Sigmoid colon (tissue), 7 donors: ENCODE measurements around the gene ACP6. TPM values are rescaled to one million over a fixed set of nuclear protein-coding genes. Genes with fewer than 3 reads are reported as not detected.

Experiments used
- DNase-seq: peaks from one replicate; pipeline ENCODE4 v3.0.0-alpha.2; 2019
- H3K27ac ChIP-seq, 4 donors: fragments of 200-600 bp; sonication (generic); one replicate each; pipeline ENCODE4 v1.5.1; 2016 to 2019; ENCODE audit warnings: mild to moderate bottlenecking in 1 of 4
- H3K27me3 ChIP-seq, 3 donors: fragments of 200-600 bp; sonication (generic); one replicate each; pipeline ENCODE4 v1.5.1; 2019; ENCODE audit warnings: mild to moderate bottlenecking in 1 of 3
- H3K36me3 ChIP-seq, 4 donors: fragments of 200-600 bp; sonication (generic); one replicate each; pipeline ENCODE4 v1.5.1; 2016 to 2019
- H3K4me1 ChIP-seq, 4 donors: fragments of 200-600 bp; sonication (generic); one replicate each; pipeline ENCODE4 v1.5.1; 2017 to 2019
- H3K4me3 ChIP-seq, 4 donors: fragments of 200-600 bp; sonication (generic); one replicate each; pipeline ENCODE4 v1.5.1; 2017 to 2019; ENCODE audit warnings: mild to moderate bottlenecking in 2 of 4, moderate library complexity in 1 of 4
- H3K9me3 ChIP-seq, 4 donors: fragments of 200-600 bp in 3 of 4; sonication (generic) in 3 of 4; one replicate each; pipeline versions ENCODE4 v1.5.1 to v1.6.1; 2013 to 2019
- CTCF ChIP-seq, 4 experiments: fragments of 450-650 bp in 3 of 4; fragments of 200-600 bp in 1 of 4; IDR thresholded peaks; one replicate each; pipeline ENCODE4 v1.5.1; 2016 to 2019; ENCODE audit warnings: antibody characterized with exemption in 4 of 4, mild to moderate bottlenecking in 3 of 4, moderate library complexity in 2 of 4
- EP300 ChIP-seq, 4 donors: sonication (generic); formaldehyde crosslinking; IDR thresholded peaks; one replicate each; pipeline ENCODE4 v1.6.1; 2017; ENCODE audit warnings: antibody characterized with exemption in 4 of 4
- POLR2A ChIP-seq, 2 donors: fragments of 450-650 bp; IDR thresholded peaks; one replicate each; pipeline ENCODE4 v1.6.1; 2016; ENCODE audit warnings: antibody characterized with exemption in 2 of 2, mild to moderate bottlenecking in 2 of 2, moderate library complexity in 2 of 2
- POLR2AphosphoS5 ChIP-seq, 4 donors: sonication (generic); formaldehyde crosslinking; IDR thresholded peaks; one replicate each; pipeline ENCODE4 v1.6.1; 2017; ENCODE audit warnings: antibody characterized with exemption in 4 of 4
- WGBS, 2 donors: extraction: QIAGEN DNeasy Blood & Tissue Kit; methylation state at CpG; one replicate each; pipeline ENCODE4 v1.1.7; 2013; 5-methylcytosine and 5-hydroxymethylcytosine counted together
- intact Hi-C: fragments of 100-400 bp; cut with DNase I; formaldehyde crosslinking; loops from one replicate; pipeline ENCODE4 v1.15.1; 2023
- polyA plus RNA-seq, 3 donors: library from polyadenylated mRNA; stranded (reverse); fragments of 200-250 nt; gene quantifications; one replicate each; pipeline ENCODE4 v1.2.3, GENCODE V29; 2013
- total RNA-seq, 4 donors: library from RNA; depleted of rRNA; stranded (reverse); fragments of >200 nt; gene quantifications; one replicate each; pipeline ENCODE4 v1.1.0, GENCODE V29; 2016
- donor health status: healthy with polysubstance abuse.
- donor health status: Bipolar disorder and iron deficiency.
- donor health status: healthy.

Gene ACP6
- total and polyA plus RNA-seq, 7 donors = 3.5 to 27.8 (median 14.7) TPM

- H3K4me3 ChIP-seq = no peak overlapping the region
- H3K36me3 ChIP-seq = peaks cover 18 to 64% (median 22%) of the 10 kb centered on the region in 4 donors
- TF ChIP-seq POLR2A (IDR thresholded peaks at IDR 0.05) (no peak), POLR2AphosphoS5 (IDR thresholded peaks at IDR 0.05) (no peak), EP300 (IDR thresholded peaks at IDR 0.05) (no peak), CTCF (IDR thresholded peaks at IDR 0.05) (no peak)
- WGBS, 2 donors = 81 to 89% methylated on average over 13 of the region's 13 CpGs
- no peaks in the 10 kb centered on the region for H3K9me3 ChIP-seq
- DNase-seq = no peak
- intact Hi-C loops = no loop called here
- H3K4me1 ChIP-seq = no peaks in the 10 kb centered on the region
- H3K27me3 ChIP-seq = no peaks in the 10 kb centered on the region
- H3K27ac ChIP-seq = no peak overlapping the region
Measured at GRCh38 chr1:147647796-147648633, 22.3 kb downstream of the ACP6 start.

- H3K36me3 ChIP-seq = peaks cover 6 to 30% (median 11%) of the 10 kb centered on the region in 4 donors
- intact Hi-C loops = loop anchor here (5.0 kb wide), 1 partner anchor 248 kb away; no protein-coding TSS in a partner anchor
Measured at GRCh38 chr1:147643974-147644373, 26.4 kb downstream of the ACP6 start.

GRCh38 chr1:147641695-147642592 lies 28.4 kb downstream of the ACP6 start:
- DNase-seq = no peak
- peaks cover 0 to 16% (median 0%) of the 10 kb centered on the region in 4 donors for H3K36me3 ChIP-seq
- WGBS, 2 donors = 48 to 65% methylated on average over 17 of the region's 17 CpGs
- intact Hi-C loops = loop anchor here (1.0 to 5.0 kb wide), 2 partner anchors 147 to 250 kb away; no protein-coding TSS in a partner anchor
- peaks cover 0 to 15% (median 9%) of the 10 kb centered on the region in 4 donors for H3K4me1 ChIP-seq
- no peaks in the 10 kb centered on the region for H3K9me3 ChIP-seq
- TF ChIP-seq EP300 (IDR thresholded peaks at IDR 0.05) (no peak), CTCF (IDR thresholded peaks at IDR 0.05) (peak; percentile 45 to 85 (median 66)), POLR2A (IDR thresholded peaks at IDR 0.05) (no peak)
- H3K27me3 ChIP-seq = no peaks in the 10 kb centered on the region
- no peak overlapping the region for H3K27ac ChIP-seq
- H3K4me3 ChIP-seq = no peak overlapping the region

More at GRCh38 chr1:147643974-147644373, 26.4 kb downstream of the ACP6 start:
- Histone ChIP-seq H3K27ac (no peak overlapping the region), H3K9me3 (no peaks in the 10 kb centered on the region), H3K27me3 (no peaks in the 10 kb centered on the region), H3K4me3 (no peak overlapping the region), H3K4me1 (peaks cover 0 to 15% (median 9%) of the 10 kb centered on the region in 4 donors)
- DNase-seq = no peak
- TF ChIP-seq POLR2AphosphoS5 (IDR thresholded peaks at IDR 0.05) (no peak), EP300 (IDR thresholded peaks at IDR 0.05) (no peak), POLR2A (IDR thresholded peaks at IDR 0.05) (no peak), CTCF (IDR thresholded peaks at IDR 0.05) (no peak)
- WGBS, 2 donors = 94 to 96% methylated on average over 3 of the region's 3 CpGs

GRCh38 chr1:147641291-147641690 lies 29.0 kb downstream of the ACP6 start:
- no peak overlapping the region for H3K4me3 ChIP-seq
- H3K4me1 ChIP-seq = peaks cover 0 to 15% (median 9%) of the 10 kb centered on the region in 4 donors
- TF ChIP-seq POLR2A (IDR thresholded peaks at IDR 0.05) = no peak
- no peak for TF ChIP-seq EP300 (IDR thresholded peaks at IDR 0.05)
- TF ChIP-seq POLR2AphosphoS5 (IDR thresholded peaks at IDR 0.05) = no peak
- TF ChIP-seq CTCF (IDR thresholded peaks at IDR 0.05) = no peak
- no peak overlapping the region for H3K27ac ChIP-seq
- no peak for DNase-seq
- H3K36me3 ChIP-seq = peaks cover 0 to 12% (median 0%) of the 10 kb centered on the region in 4 donors
- intact Hi-C loops = loop anchor here (1.0 to 5.0 kb wide), 2 partner anchors 146 to 251 kb away; no protein-coding TSS in a partner anchor
- H3K27me3 ChIP-seq = no peaks in the 10 kb centered on the region
- WGBS, 2 donors = 87 to 89% methylated on average over 8 of the region's 8 CpGs
- H3K9me3 ChIP-seq = no peaks in the 10 kb centered on the region
